Kidney (tissue), 14 donors: ENCODE data around the gene ADAMTSL2. TPM values are rescaled to one million over a fixed set of nuclear protein-coding genes. Genes with fewer than 3 reads are reported as not detected.

Source experiments
- DNase-seq, 5 donors: peaks; one replicate each; pipeline ENCODE4 v3.0.0-alpha.2; 2013 to 2020
- FAIRE-seq: peaks from 2 replicates; lab custom pipeline; 2012; peaks lifted over from hg19 to GRCh38; lab: Jason Lieb, UNC
- H3K27ac ChIP-seq, 2 donors: one replicate each; pipeline ENCODE4 v1.7.0; 2013; ENCODE audit warnings: low read depth in 2 of 2, low read length in 2 of 2, inconsistent platforms in 1 of 2
- H3K27me3 ChIP-seq: one replicate; pipeline ENCODE4 v1.7.1; 2013; ENCODE audit warnings: low read length, inconsistent platforms; ENCODE audit not compliant: control insufficient read depth, insufficient read depth
- H3K36me3 ChIP-seq, 3 donors: one replicate each; pipeline versions ENCODE4 v1.7.0 to v1.7.1; 2013; ENCODE audit warnings: low read length in 3 of 3, control low read depth in 1 of 3, inconsistent platforms in 1 of 3; ENCODE audit not compliant: insufficient read depth in 3 of 3, control insufficient read depth in 2 of 3
- H3K4me1 ChIP-seq, 3 donors: one replicate each; pipeline versions ENCODE4 v1.7.0 to v1.7.1; 2013; ENCODE audit warnings: low read length in 3 of 3, inconsistent platforms in 1 of 3, low read depth in 1 of 3; ENCODE audit not compliant: control insufficient read depth in 2 of 3, insufficient read depth in 2 of 3
- H3K4me3 ChIP-seq, 3 donors: one replicate each; pipeline versions ENCODE4 v1.7.0 to v1.8.1; 2013; ENCODE audit warnings: low read length in 3 of 3, control low read depth in 1 of 3, inconsistent platforms in 1 of 3
- H3K9ac ChIP-seq, 3 donors: one replicate each; pipeline versions ENCODE4 v1.7.0 to v1.7.1; 2013; ENCODE audit warnings: low read length in 3 of 3, control low read depth in 1 of 3, inconsistent platforms in 1 of 3
- H3K9me3 ChIP-seq, 3 donors: one replicate each; pipeline versions ENCODE4 v1.7.0 to v1.7.1; 2013; ENCODE audit warnings: low read length in 3 of 3, control low read depth in 1 of 3, inconsistent platforms in 1 of 3; ENCODE audit not compliant: control insufficient read depth in 2 of 3, insufficient read depth in 1 of 3
- intact Hi-C: fragments of 100-400 bp; cut with DNase I; formaldehyde crosslinking; loops from one replicate; pipeline ENCODE4 v1.11.1; 2022
- polyA plus RNA-seq: library from polyadenylated mRNA; stranded (reverse); fragments of 350-450 nt; fragmentation: Illumina TruSeq; extraction: RNeasy Lipid Tissue Mini Kit (QIAGEN cat#74804); gene quantifications from one replicate; pipeline ENCODE4 v1.2.3, GENCODE V29; 2014; ENCODE audit warnings: low read depth, low replicate concordance; ENCODE audit not compliant: insufficient read depth
- total RNA-seq: library from RNA; stranded (reverse); fragmentation: NEBNext Ultra II Directional; extraction: Animal tissue kit (Norgen Biotek cat#: 25700); gene quantifications from one replicate; pipeline ENCODE4 v1.2.1, GENCODE V29; 2021
- TF ChIP-seq, protein P1 (sequence below): IDR thresholded peaks from 3 replicates; pipeline ENCODE4 v1.5.1; 2012; ENCODE audit warnings: mild to moderate bottlenecking, moderate library complexity, borderline replicate concordance; ENCODE audit not compliant: insufficient read depth; ENCODE audit errors: extremely low read depth
- donor health status: control.
- donor health status: control.
- donor health status: control.
- donor health status: control.
- donor health status: control.
- donor health status: DM: yes; HTN: yes; CAD: no.
- donor health status: Normal renal cell carcinoma (clear cell type).

ADAMTSL2 gene
- total and polyA plus RNA-seq, 2 donors from 2014 or later = 20.0 to 32.1 TPM

DNA sequence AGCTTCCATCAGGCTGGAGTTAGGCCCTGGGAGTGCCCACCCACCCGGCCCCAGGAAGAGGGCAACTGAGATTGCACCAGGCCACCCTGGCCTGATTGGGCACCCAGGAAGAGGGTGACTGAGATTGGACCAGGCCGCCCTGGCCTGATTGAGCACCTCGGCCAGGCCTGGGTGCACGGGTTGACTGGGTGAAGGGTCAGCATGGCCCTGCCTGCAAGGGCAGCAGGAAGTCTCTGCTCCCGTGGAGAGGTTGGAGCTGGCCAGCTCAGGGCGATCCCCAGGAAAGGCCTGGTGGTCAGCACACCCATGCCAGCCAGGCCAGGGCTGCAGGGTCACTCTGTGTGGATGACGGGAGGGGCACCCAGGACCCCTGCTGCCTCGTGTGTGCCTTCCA, 11.8 kb downstream of the ADAMTSL2 start:
- TF ChIP-seq, protein P1, sequence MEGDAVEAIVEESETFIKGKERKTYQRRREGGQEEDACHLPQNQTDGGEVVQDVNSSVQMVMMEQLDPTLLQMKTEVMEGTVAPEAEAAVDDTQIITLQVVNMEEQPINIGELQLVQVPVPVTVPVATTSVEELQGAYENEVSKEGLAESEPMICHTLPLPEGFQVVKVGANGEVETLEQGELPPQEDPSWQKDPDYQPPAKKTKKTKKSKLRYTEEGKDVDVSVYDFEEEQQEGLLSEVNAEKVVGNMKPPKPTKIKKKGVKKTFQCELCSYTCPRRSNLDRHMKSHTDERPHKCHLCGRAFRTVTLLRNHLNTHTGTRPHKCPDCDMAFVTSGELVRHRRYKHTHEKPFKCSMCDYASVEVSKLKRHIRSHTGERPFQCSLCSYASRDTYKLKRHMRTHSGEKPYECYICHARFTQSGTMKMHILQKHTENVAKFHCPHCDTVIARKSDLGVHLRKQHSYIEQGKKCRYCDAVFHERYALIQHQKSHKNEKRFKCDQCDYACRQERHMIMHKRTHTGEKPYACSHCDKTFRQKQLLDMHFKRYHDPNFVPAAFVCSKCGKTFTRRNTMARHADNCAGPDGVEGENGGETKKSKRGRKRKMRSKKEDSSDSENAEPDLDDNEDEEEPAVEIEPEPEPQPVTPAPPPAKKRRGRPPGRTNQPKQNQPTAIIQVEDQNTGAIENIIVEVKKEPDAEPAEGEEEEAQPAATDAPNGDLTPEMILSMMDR = no peak
- Histone ChIP-seq H3K9me3 (no peaks in the 10 kb centered on the region), H3K9ac (no peak overlapping the region), H3K36me3 (peaks cover 0 to 15% (median 3%) of the 10 kb centered on the region in 3 donors), H3K27ac (no peak overlapping the region), H3K27me3 (no peaks in the 10 kb centered on the region), H3K4me3 (no peak overlapping the region), H3K4me1 (peaks cover 0 to 23% (median 0%) of the 10 kb centered on the region in 3 donors)
- DNase-seq = no peak
- FAIRE-seq = no peak
- intact Hi-C loops = no loop called here

DNA sequence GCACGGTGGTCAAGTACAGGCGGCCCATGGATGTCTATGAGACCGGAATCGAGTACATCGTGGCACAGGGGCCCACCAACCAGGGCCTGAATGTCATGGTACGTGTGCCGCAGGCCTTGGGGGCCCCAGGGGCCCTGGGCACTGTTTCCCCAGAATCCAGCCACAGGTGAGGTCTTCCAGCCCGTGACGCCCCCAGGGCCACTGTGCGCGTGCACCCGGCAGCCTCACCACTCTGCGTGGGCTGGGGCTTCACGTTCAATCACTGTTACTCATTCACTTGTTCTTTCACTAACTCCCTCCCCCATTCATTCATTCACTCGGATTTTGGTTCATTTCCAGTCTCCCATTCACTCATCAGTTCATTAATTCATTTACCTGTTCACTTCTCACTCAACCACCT, 12.6 kb downstream of the ADAMTSL2 start:
- FAIRE-seq = no peak
- TF ChIP-seq, protein P1 = no peak
- H3K27ac ChIP-seq = no peak overlapping the region
- intact Hi-C loops = no loop called here
- H3K27me3 ChIP-seq = no peaks in the 10 kb centered on the region
- H3K9ac ChIP-seq = no peak overlapping the region
- DNase-seq = no peak
- H3K36me3 ChIP-seq = peaks cover 0 to 11% (median 3%) of the 10 kb centered on the region in 3 donors
- H3K4me1 ChIP-seq = peaks cover 0 to 23% (median 0%) of the 10 kb centered on the region in 3 donors
- H3K9me3 ChIP-seq = no peaks in the 10 kb centered on the region
- H3K4me3 ChIP-seq = no peak overlapping the region

DNA sequence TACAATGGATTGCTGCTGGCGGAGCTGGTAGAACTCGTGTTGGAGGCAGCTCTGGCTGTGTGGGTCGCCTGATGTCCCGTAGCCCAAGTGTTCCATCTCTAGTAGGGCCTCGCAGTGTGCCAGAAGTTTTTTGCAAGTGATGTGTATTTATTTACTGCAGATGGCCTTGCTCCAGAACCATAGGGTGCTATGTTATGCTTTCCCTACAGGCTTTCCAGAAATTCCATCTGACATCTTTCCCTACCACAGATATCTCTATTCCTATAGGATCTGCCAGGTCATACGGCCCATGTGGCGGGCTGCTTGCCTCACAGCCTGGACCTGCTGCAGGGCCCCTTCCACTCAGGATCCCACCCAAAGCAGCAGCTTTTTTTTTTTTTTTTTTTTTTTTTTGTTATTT, 16.9 kb downstream of the ADAMTSL2 start:
- TF ChIP-seq, protein P1 = no peak
- Histone ChIP-seq H3K4me3 (no peak overlapping the region), H3K4me1 (peaks cover 0 to 3% (median 0%) of the 10 kb centered on the region in 3 donors), H3K9ac (no peak overlapping the region), H3K9me3 (no peaks in the 10 kb centered on the region), H3K27me3 (no peaks in the 10 kb centered on the region), H3K27ac (no peak overlapping the region), H3K36me3 (peaks cover 0 to 18% (median 7%) of the 10 kb centered on the region in 3 donors)
- DNase-seq (no peak), FAIRE-seq (no peak)
- intact Hi-C loops = no loop called here

DNA sequence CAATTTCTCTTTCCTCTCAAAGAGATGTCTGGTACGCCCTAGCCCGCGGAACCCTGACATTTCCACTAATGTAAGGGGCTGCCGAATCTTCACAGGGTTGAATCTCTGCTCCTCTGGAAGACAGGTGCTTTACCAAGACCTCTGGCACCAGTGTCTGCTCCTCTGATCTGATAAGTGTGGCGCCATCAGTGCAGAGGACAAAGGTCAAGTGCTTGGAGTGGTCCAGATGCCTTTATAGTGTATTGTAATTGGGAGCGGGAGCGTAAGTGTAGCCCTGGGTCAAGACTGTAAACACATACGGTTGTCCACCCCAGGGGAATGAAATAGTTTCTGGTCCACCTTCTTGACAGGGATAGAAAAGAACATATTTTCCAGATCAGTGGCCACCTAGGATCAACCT, 17.7 kb downstream of the ADAMTSL2 start:
- no peak overlapping the region for H3K27ac ChIP-seq
- no peak for FAIRE-seq
- H3K4me3 ChIP-seq = no peak overlapping the region
- TF ChIP-seq, protein P1 = no peak
- intact Hi-C loops = no loop called here
- no peak overlapping the region for H3K9ac ChIP-seq
- H3K9me3 ChIP-seq = no peaks in the 10 kb centered on the region
- peaks cover 0 to 12% (median 7%) of the 10 kb centered on the region in 3 donors for H3K36me3 ChIP-seq
- DNase-seq = no peak
- peaks cover 0 to under 1% (median 0%) of the 10 kb centered on the region in 3 donors for H3K4me1 ChIP-seq
- no peaks in the 10 kb centered on the region for H3K27me3 ChIP-seq
